Retinal pigment epithelial cell (primary cell): ENCODE results near the gene SSTR4.

Experiments
- DNase-seq: peaks from one replicate; pipeline ENCODE4 v3.0.0-alpha.2; 2010; ENCODE audit warnings: low read depth
- H3K4me3 ChIP-seq: 2 replicates; pipeline ENCODE4 v1.5.1; 2011; ENCODE audit warnings: mild to moderate bottlenecking, low read length, control low read depth, moderate library complexity
- TF ChIP-seq, protein P1 (sequence below): conservative IDR thresholded peaks from 2 replicates; pipeline ENCODE4 v1.5.1; 2011; ENCODE audit warnings: low read depth, low read length, control low read depth, inconsistent platforms

The SSTR4 gene

DNA sequence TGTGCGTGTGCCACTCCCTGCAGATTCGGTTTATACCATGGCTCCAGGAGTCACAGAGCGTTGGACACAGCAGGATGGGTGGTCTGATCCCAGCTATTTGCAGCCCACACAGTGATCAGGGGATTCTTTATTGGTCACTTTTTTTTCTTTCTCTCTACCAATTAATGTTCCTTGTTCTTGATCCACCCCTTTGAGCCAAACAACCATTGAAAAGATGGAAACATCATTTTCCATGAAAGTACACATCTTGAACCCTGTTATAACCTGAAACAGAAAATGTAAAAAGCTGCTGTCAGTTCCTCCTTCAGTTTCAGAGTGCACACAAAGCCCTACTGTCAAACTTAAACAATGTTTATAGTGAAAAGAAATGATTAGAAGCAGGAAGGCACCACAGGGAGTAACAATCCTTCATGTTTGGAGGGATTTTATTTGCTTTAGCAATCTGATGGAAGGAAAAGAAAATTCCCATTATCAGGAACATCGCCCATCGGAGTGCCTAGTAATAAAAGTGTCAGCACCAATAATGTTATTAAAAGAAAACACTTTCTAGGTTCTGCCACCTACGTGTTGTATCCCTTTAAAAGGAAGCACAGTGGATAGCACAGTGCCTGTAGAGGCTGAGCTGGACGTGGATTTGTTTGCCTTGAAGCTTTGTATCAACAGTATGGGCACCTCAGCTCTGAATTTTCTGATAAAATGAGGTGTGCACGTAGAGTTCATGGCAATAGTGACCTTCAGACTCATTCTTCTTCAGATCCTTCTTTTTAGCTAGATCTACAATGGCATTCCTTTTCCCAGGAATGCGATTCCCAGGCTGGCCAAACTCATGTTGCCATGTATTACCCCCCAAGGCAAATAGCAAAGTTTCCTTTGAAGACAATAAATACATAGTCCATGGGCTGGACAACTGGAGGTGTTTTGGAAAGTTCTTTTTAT is 30.4 kb downstream of the SSTR4 start:
- TF ChIP-seq, protein P1, sequence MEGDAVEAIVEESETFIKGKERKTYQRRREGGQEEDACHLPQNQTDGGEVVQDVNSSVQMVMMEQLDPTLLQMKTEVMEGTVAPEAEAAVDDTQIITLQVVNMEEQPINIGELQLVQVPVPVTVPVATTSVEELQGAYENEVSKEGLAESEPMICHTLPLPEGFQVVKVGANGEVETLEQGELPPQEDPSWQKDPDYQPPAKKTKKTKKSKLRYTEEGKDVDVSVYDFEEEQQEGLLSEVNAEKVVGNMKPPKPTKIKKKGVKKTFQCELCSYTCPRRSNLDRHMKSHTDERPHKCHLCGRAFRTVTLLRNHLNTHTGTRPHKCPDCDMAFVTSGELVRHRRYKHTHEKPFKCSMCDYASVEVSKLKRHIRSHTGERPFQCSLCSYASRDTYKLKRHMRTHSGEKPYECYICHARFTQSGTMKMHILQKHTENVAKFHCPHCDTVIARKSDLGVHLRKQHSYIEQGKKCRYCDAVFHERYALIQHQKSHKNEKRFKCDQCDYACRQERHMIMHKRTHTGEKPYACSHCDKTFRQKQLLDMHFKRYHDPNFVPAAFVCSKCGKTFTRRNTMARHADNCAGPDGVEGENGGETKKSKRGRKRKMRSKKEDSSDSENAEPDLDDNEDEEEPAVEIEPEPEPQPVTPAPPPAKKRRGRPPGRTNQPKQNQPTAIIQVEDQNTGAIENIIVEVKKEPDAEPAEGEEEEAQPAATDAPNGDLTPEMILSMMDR, result no peak
- DNase-seq, result no peak
- no peak overlapping the region for H3K4me3 ChIP-seq

DNA sequence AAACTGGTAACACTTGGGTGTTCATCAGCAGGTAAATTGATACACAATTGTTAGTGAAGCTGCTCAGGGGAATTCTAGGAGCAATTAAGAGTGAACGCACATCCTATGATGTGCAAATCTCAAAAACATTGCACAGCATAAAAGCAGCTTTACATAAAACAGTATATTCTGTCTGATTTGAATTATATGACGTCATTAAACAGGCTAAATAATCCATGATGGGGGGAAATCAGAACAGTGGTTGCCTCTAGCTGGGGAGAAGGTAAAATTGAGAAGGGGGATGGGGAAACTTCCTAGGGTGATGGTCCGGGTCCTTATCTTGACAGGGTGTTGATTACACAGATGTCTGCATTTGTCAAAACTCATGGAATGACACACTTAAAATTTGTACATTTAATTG is 31.7 kb downstream of the SSTR4 start:
- TF ChIP-seq, protein P1, result no peak

DNA sequence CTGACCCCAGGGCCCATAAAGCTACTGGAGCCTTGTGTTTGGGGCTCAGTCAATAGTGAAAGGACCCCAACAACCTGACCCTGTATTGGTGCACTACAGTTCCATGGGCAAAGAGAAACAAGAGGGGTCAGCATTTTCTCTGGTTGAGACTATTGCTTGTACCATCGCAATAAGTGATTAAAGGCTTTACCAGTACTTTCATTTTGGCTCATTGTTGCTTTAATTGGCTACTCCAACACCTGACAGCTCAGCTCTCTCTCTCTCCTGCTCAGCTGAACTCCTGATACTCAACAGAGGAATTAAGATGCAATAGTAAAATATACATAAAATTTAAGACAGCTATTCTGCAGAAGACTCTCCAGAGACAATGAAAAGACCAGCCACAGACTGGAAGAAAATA is 33.2 kb downstream of the SSTR4 start:
- H3K4me3 ChIP-seq, result no peak overlapping the region
- no peak for DNase-seq
- TF ChIP-seq, protein P1, result no peak

More for the DNA sequence above, 31.7 kb downstream of the SSTR4 start:
- no peak for DNase-seq
- no peak overlapping the region for H3K4me3 ChIP-seq

DNA sequence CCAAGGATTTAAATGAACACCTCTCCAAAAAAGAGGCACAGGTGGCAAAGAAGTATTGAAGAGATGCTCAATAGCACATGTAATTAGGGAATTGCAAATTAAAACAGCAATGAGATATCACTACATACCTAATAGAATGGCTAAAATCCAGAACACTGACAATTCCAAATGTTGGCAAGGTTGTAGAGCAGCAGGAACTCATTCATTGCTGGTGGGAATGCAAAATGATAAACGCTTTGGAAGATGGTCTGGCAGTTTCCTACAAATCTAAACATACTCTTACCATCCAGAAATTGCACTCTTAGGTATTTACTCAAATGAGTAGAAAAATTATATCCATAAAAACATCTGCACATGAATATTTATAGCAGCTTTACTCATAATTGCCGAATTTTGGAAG is 34.0 kb downstream of the SSTR4 start:
- no peak for DNase-seq
- TF ChIP-seq, protein P1, result no peak
- H3K4me3 ChIP-seq, result no peak overlapping the region

DNA sequence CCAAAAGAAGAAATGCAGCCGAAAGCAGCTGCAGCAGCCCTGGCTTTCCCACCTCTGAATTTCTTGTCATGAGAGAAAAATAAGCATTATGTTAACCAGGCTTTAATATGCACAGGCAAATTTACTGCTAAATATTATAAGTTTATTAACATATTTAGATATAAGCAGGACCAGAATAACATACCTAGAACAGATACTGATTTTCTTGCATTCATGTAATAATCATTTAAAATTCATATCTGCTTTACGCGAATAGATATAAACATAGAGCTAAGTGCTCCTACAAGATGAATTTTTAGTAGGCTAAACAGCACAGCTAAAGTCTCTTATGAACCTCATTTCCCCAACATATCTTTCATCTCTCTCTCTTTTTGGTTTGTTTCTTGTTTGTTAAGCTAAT is 36.3 kb downstream of the SSTR4 start:
- no peak overlapping the region for H3K4me3 ChIP-seq
- TF ChIP-seq, protein P1, result no peak
- DNase-seq, result no peak

DNA sequence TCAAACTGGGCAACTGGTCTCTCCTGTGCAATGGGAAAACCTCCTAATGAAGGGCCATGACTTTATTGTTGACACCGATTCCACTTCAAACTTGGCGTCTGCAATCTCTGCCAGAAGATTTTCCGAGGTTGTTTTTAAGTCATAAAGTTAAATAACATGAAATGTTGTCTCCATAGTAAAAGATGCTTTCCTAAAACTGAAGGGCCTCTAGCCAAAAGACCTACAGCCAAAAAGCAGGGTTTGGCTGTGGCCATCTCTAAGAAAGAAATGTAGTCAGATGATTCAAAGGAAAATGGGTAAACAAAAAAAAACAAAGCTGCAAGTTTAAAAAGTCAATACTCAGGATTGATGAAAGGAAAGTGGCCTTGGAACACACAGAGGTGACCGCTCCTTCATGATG is 36.9 kb downstream of the SSTR4 start:
- TF ChIP-seq, protein P1, result no peak
- DNase-seq, result no peak
- no peak overlapping the region for H3K4me3 ChIP-seq
